Stimulated activated CD4-positive, alpha-beta T cell treated with anti-CD3 and anti-CD28 coated beads, TNF-alpha, amount 100 ng/mL, for 48 hours (primary cell): ENCODE results near the gene NHLH1.

Experiments used
- DNase-seq, 3 donors: peaks; one replicate each; pipeline ENCODE4 v3.0.0-alpha.2; 2020; ENCODE audit warnings: low read depth in 3 of 3

Gene NHLH1

GRCh38 chr1:160366731-160367515, at the start of gene NHLH1:
NHLH1 (plus strand) TSS chr1:160367071; CDS start chr1:160370732, 3,661 bp downstream.
- DNase-seq: no peak

- no peak for DNase-seq
Measured at GRCh38 chr1:160322831-160323230, 44.0 kb upstream of the NHLH1 start.

GRCh38 chr1:160325252-160325651, 41.6 kb upstream of the NHLH1 start:
- DNase-seq: no peak

- DNase-seq: no peak
Measured at GRCh38 chr1:160326418-160326817, 40.5 kb upstream of the NHLH1 start.

GRCh38 chr1:160328184-160328583, 38.7 kb upstream of the NHLH1 start:
- no peak for DNase-seq

- no peak for DNase-seq
Measured at GRCh38 chr1:160330119-160330518, 36.8 kb upstream of the NHLH1 start.

GRCh38 chr1:160332516-160332915, 34.4 kb upstream of the NHLH1 start:
- DNase-seq: no peak

GRCh38 chr1:160338580-160338979, 28.3 kb upstream of the NHLH1 start:
- no peak for DNase-seq

GRCh38 chr1:160340146-160340545, 26.7 kb upstream of the NHLH1 start:
- no peak for DNase-seq

GRCh38 chr1:160340866-160341265, 26.0 kb upstream of the NHLH1 start:
- no peak for DNase-seq

- no peak for DNase-seq
Measured at GRCh38 chr1:160342526-160342925, 24.3 kb upstream of the NHLH1 start.

- peak; percentile 80 to 87 (median 82) for DNase-seq
Measured at GRCh38 chr1:160342953-160343869, 23.7 kb upstream of the NHLH1 start, which contains the start of the genes COPA and NCSTN. COPA (minus strand) TSS chr1:160343250; CDS start chr1:160343170, 80 bp downstream. NCSTN (plus strand) TSS chr1:160343383; CDS start chr1:160343397, 14 bp downstream.

GRCh38 chr1:160344241-160344640, 22.6 kb upstream of the NHLH1 start:
- DNase-seq: no peak

- no peak for DNase-seq
Measured at GRCh38 chr1:160344936-160345335, 21.9 kb upstream of the NHLH1 start.

- no peak for DNase-seq
Measured at GRCh38 chr1:160346463-160346862, 20.4 kb upstream of the NHLH1 start.

GRCh38 chr1:160346958-160347357, 19.9 kb upstream of the NHLH1 start:
- no peak for DNase-seq

GRCh38 chr1:160351629-160352028, 15.2 kb upstream of the NHLH1 start:
- no peak for DNase-seq

- DNase-seq: no peak
Measured at GRCh38 chr1:160352555-160352954, 14.3 kb upstream of the NHLH1 start.

- DNase-seq: no peak
Measured at GRCh38 chr1:160353223-160353622, 13.6 kb upstream of the NHLH1 start.

GRCh38 chr1:160354388-160354985, 12.4 kb upstream of the NHLH1 start:
- DNase-seq: no peak

- DNase-seq: no peak
Measured at GRCh38 chr1:160357286-160358002, 9.4 kb upstream of the NHLH1 start.
